GM18858 (cell line): ENCODE measurements around the gene PARVA.

ENCODE experiments used
- ATAC-seq: cut with Tn5 transposase; IDR thresholded peaks from one replicate; pipeline ENCODE4 v1.9.1; 2021; ENCODE audit not compliant: unreplicated experiment

PARVA gene

DNA sequence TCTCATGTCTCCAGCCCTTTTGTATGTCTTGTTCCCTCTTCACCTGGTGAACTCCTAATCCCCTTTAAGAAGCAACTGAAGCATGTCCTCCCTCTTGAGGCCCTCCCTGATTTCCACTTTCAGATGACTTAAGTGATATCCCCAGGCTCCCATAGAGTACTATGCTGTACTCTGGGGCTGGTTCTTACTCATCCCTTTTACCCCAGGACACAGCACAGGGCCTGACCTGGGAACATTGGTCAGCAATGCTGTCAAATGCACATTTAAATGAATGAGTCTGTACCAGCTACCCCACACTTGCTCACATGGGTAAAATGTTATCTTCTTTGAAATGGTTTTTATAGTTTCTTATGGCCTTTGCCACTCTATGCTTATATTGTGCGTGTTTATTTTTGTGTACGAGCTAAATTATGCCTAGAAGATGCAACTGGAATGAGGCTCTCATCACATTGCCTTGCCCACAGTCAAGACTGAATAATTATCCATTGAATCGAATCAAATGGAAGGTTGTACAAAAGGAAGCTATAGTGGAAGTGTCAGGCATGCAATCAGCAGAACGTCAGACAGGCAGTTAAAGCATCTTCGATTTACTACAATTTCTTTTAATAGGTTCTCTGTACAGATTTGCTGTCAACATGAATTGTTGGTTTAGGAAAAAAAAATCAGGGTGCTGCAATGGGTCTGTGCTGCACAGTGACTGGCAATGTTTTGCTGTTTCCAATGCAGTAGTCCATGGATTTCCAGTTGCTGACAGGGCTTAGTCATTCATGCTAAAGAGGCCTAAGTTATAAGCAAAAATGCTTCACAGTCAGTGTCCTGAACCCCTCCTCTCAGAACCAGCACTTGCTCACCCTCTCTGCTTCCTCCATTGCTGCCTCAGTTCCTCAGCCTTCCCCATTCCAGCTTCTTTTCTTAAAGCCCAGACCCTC lies 79.5 kb downstream of the PARVA start:
- no peak for ATAC-seq

DNA sequence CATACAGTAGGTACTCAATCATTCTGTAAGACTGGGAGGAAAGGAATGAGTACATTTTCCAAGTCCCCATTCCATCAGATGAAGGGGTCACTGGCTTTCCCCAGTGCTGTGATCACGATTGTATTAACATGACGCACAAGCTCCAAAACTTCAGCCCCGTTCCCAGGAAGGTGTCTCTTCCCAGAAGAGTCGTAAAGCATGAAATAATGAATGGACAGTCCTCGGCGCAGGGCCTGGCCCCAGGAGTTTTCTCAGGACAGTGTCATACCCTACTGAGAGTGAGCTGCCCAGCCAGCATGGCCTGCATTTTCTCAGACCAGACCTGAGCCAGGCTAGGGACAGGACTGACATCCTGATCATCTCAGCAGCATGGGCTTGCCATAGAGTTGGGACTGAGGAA lies 80.7 kb downstream of the PARVA start:
- ATAC-seq = no peak

DNA sequence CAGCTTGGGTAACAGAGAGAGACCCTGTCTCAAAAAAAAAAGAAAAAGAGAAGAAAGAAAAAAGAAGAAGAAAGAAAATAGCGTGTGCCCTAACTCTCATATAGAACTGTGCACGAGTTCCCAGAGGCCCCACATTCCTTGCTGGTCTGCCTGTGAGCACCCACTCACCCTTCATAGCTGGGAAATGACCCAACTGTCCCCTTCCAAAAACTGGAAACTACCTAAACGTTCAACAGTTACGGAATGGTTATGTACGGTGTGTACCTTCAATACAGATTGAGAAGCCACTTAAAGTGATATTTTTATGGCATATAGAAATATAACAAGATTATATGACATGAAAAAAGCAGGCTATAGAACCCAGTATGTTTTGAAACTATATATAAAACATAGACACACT lies 82.0 kb downstream of the PARVA start:
- no peak for ATAC-seq

DNA sequence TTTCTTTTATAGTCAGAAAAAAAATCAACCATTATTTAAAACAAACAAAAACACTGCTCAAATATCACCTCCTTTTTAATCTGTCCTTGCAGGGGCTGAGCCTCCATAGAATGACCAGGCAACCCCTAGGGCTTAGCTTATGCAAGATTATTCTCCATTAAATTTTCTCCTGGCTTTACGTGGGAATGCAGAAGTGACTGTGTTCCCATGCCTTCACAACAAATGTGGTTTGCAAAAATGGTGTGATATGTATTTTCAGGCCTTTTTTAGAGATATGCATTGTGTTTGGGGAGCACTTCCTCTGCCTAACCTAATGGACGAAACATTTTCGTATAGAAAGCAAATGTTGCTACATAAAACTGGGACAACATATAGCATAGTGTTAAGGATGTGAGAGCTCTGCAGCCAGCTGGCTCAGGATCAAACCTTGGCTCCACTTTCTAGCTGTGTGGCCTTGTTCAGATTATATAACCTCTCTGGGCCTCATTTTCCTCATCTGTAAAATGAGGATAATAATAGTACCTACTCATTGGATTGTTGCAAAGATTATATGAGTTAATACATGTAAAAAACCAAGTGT lies 82.6 kb downstream of the PARVA start:
- ATAC-seq = no peak

DNA sequence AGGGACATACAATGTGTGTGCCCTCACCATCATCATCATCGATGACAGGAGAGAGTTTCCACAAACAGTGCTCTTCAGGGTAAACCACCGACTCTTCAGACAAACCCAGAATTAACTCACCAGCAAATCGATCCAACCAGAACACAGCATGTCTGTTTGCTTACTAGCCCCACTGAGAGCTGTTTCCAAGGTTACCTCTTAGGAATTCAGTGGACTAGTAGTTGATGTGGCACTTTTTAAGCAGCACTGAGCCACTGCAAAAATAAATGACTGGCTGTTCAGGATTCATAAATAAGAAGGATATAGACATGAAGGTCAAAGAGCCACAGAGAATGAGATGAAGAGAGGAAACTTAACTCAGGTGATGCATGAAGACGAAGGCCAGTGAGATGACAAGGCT lies 83.1 kb downstream of the PARVA start:
- no peak for ATAC-seq

DNA sequence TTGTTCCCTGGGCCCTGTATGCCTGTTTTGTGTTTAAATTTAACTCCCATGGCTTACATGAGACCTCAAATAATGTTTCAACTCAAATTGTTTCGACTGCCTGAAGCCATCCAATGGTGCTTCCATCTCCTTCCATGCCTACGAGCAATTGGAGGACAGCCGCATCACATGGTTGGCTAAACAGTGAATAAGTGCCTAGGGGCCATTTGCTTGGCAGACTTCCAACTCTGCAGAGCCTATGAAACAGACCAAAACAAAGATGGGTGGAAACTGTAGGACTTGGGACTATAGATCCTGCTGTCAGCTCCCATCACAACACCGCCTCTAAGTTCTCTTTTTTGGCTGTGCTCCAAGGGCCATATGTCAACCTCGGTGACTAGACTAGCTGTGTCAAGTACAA lies 84.1 kb downstream of the PARVA start:
- no peak for ATAC-seq

DNA sequence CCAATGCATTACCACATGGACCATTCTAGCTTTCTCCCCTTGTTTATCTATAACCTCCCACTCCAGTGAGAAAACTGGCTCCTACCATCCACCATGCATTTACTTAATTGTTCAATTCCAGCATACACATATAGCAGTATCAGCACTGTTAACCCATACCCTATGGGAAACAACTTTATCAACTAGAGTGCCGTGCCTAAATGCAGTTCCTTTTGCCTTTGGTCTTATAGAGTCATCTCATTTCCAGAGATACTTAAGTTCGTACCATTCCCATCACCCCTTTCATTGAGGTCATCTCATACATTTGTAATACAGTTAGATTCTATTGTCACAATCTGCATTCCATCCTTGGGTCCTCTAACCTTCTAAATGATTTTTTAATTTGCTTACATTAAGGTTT lies 86.9 kb downstream of the PARVA start:
- ATAC-seq = no peak

DNA sequence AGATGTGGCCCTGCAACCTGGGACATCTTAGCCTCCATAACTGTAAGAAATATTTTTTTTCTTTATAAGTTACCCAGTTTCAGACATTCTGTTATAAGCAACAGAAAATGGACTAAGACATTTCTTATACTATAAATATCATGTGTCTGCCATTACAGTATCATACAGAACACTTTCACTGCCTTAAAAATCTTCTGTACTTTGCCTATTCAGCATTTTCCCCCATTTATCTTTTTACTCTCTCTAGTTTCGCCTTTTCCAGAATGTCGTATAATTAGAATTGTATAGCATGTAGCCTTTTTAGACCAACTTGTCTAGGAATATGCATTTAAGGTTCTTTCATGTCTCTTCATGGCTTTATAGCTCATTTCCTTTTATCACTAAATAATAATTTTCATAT lies 88.0 kb downstream of the PARVA start:
- no peak for ATAC-seq

DNA sequence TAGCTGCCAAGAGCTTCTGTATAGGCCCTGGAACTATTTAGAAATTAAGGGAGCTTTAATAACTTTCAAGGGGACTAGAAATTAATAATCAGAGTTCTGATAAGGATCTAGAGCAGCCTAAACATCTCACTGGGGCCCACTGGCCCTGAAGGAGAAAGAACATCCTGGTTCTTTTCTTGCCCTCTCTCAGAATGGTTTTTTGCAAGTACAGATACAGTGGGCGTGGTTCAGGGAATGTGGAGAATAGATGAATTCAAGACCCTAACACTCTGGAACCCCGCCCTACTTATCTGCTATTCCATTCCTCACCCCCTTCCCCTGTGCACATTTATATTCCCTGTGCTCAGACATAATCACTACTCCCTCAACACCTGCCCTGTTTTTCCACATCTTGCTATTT lies 90.2 kb downstream of the PARVA start:
- ATAC-seq = no peak

DNA sequence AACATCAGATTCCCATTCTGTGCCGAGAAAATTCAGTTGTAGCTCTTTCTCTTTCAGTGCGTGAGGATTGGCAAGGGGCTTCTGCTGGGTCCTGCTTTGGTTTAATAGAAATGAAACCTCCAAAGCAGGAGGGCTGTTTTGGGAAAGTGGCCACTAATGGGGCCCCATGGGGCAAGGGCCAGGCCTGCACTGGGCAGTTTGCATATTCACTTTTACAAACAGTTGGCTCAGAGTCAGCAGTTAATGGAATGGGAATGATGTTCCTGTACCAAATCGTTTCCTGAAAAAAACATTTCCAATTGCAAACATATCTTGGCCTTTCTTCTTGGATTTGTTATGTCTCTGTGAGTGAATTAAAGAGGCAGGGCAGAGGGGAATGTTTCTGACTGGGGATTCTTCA lies 92.1 kb downstream of the PARVA start:
- no peak for ATAC-seq

DNA sequence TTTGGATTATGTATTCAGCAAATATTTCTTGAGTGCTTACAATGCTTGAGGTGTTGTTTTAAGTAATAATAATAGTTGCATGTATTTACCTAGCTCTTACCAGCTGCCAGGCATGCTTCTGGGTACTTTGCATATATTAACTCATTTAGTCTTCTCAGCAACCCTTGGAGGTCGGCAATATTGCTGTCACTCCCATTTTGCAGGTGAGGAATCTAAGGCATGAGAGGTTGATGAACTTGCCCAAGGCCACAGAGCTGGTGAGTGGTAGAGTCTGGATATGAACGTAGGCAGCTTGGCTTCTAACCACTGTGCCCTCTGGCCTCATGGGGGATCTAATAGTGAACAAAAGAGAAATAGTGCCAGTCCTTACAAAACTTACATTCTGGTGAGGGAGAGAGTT lies 92.9 kb downstream of the PARVA start:
- no peak for ATAC-seq

DNA sequence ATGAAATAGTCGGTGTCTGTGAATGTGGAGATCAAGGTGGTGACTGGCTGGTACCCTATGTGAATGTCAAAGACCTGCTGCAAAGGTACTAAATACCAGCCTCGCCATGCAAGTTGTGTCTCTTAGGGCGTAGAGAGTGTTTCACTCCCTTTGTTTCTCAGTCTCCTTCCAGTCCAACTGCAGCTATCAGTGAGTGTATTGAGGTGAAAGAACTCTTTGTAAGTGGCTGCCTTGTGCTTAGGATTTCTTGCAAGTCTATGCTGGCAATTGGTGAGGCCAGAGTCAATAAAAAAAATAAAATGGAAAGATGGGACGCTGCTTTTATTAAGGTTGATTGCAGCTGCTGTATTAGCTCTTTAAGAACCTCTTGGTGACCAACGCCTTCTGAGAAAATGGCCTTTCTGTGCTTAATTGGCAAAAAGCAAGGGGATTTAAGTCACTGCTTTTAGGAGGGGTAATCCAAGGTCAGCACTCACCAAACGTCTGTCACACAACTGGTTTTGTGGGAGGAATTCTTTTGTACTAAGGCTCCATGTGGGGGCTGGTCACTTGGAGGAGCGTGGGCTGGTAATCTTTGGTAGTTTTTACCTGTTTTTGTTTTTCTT lies 95.1 kb downstream of the PARVA start:
- ATAC-seq = no peak

DNA sequence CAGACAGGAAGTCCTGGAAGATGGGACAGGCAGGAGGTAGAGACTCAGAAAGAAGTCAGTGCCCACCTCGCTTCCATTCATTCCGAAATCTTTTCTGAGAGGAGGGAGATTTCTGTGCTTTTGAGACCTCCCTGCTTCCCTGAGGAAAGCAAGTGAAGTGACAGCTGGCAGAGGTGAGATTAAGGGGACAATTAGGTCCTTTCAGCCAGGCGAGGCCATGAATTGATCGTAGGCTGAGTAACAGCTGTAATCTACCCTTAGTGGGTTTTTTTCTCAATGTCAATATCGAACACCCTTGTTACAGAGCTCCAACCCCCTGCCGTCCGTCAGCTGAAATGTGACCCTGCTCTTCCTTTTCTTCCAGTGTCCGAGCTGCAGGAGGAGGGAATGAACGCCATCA lies 96.0 kb downstream of the PARVA start:
- no peak for ATAC-seq

DNA sequence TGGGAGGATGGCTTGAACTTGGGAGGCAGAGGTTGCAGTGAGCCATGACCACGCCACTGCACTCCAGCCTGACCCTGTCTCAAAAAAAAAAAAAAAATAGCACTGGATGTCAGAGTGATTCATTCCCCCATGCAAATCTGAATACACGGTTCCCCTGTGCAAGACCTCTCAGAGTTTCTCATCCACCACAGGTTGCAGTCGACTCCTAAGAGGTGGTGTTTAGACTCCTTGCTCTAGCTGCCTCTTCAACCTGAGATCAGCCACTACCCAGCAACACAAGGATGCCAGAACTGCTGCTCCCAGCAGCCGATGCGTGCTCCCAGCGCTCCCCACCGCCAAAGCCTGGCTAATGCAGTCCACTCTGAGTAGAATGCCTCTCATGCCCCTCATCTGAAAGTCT lies 97.5 kb downstream of the PARVA start:
- no peak for ATAC-seq

DNA sequence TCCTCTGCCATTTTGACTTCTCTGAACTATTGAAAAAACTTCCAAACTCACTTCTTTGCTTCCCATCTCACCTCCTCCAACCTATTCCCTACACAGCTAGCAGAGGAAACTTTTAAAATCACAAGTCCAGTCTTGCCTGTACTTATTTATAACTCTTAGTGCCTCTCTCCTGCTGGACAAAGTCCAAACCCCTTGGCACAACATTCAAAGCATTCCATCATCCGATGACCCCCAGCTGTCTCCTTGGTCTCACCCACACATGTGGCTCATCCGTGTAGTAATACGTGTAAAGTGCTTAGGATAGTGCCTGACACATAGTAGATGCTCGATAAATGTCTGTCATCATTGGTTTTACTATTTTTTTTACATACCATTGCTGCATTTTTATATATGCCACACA lies 101.4 kb downstream of the PARVA start:
- no peak for ATAC-seq

DNA sequence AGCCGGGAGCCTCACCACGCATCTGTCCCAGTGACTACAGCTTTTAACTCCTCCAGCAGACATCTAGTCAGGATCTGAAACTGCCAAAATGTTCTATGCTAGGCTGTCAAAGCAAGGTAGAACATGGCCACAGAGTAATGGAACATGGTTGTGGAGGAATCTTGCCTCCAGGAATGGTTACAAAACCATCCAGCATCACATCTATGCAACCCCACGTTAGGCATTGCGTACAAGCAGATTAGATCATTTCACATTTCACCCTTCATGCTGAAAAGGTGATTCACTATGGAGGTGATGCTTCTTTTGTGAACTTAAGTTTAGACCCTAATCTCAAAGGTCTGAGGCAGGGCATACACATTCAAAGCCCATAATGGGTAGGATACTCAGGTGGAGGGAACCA lies 103.0 kb downstream of the PARVA start:
- no peak for ATAC-seq

DNA sequence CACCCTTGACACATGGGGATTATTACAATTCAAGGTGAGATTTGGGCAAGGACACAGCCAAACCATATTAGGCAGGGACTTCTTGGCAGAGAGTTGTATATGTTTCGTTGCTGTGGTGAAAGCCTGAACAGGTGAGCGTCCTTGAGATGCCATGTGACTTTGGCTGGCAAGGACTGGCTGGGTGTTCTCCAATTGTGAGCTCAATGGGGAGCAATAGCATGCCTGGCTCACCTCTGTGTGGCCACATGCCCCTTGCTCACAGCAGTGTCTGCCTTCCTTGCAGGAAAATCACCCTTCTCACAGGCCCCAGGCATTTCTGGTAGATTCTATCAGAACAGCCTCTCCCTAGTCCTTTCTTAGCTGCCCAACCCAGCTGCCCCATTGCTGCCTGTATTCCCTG lies 105.5 kb downstream of the PARVA start:
- ATAC-seq = no peak

DNA sequence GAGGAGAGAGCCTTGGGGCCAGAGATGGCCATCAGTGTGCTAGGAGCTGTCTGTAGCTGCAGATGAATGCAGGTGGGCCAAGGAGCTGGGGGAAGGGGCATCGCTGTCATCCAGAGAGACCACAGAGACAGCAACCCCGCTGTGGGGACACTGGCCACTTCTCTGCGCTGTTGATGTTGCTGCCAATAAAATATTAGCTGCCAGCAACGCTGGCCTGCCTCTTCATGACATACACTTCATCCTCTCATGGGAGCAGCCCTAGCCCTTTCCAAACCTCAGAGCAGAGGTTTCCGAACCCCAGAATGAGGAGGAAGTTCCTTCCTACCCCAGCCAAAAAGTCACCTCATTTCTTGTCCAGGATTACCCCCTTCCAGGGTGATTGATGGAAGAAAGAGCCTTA lies 106.2 kb downstream of the PARVA start:
- ATAC-seq = no peak

DNA sequence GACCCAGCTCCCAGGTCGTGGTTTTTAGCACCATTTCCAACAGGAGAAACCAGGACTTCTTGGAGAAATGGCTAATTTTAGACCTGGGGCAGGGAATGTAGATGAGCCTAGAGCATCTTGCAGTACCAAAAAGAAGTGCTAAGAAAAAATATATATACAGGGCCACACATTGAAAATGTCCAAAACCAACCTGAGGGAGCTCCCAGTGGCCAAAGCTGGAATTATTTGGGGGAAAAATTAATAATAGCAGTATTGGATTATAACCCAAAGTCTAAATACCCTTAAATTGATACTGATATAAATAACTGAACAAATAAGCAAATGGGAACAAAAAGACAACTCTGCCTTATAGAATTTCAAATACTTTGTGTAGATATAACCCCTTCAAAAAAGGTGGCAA lies 108.0 kb downstream of the PARVA start:
- ATAC-seq = no peak

DNA sequence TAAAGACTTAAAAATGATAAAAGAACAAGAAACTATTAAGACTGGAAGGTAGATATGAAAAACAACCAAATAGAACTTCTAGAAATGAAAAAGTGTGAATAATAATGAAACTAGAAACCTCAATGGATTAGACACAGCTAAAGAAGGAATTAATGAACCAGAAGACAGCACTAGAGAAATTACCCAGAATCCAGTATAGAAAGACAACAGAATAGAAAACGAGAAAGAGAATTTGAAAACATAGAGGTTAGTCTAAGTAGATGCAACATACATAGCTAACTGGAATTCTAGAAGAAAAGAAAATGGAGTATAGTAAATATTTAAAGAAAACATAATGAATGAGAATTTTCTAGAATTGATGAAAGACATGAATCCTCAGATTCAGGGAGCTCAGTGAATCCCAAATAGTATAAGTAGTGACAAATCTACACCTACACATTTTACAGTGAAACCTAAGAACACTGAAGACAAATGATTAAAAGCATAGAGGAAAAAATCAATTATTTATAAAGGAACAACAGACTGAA lies 111.9 kb downstream of the PARVA start:
- no peak for ATAC-seq

DNA sequence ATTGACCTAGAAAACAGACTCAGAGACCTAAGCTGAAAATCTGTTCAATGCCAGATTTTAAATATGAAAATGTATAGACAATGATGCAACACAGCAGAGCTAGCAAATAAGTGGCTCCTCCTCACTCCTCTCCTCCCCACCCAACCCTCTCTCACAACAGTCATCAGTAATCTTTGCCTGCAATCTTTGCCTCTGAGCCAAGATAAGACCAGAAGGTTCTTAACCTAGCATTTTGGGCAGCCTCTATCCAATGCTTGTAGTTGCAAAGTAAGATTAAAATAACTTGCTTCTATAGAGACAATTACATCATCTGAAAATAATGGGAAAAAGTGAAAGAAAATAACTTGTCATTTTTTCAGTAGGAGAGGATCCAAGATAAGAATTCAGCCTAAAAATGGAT lies 117.3 kb downstream of the PARVA start:
- no peak for ATAC-seq
